Ishikawa (cell line): ENCODE results near the gene MDP1.

Experiments
- CEBPB ChIP-seq: IDR thresholded peaks from 2 replicates; pipeline ENCODE4 v1.6.1; 2012
- CREB1 ChIP-seq: IDR thresholded peaks from 2 replicates; pipeline ENCODE4 v1.6.1; 2012; ENCODE audit warnings: low read depth
- EGR1 ChIP-seq: IDR thresholded peaks from 2 replicates; pipeline ENCODE4 v1.6.1; 2012
- EP300 ChIP-seq: IDR thresholded peaks from 2 replicates; pipeline ENCODE4 v1.6.1; 2012; ENCODE audit warnings: borderline replicate concordance
- FOXM1 ChIP-seq: IDR thresholded peaks from 2 replicates; pipeline ENCODE4 v1.6.1; 2012; ENCODE audit warnings: low read depth, borderline replicate concordance
- NFIC ChIP-seq: IDR thresholded peaks from 2 replicates; pipeline ENCODE4 v1.6.1; 2012
- RAD21 ChIP-seq: IDR thresholded peaks from 2 replicates; pipeline ENCODE4 v1.6.1; 2012; ENCODE audit warnings: low read depth
- TAF1 ChIP-seq: IDR thresholded peaks from 2 replicates; pipeline ENCODE4 v1.6.1; 2012; ENCODE audit warnings: low read depth, mild to moderate bottlenecking
- TCF12 ChIP-seq: IDR thresholded peaks from 2 replicates; pipeline ENCODE4 v1.6.1; 2012; ENCODE audit warnings: low read depth
- TEAD4 ChIP-seq: IDR thresholded peaks from 2 replicates; pipeline ENCODE4 v1.6.1; 2012
- YY1 ChIP-seq: IDR thresholded peaks from 2 replicates; pipeline ENCODE4 v1.6.1; 2012; ENCODE audit warnings: low read depth
- ZBTB7A ChIP-seq: IDR thresholded peaks from 2 replicates; pipeline ENCODE4 v1.6.1; 2012; ENCODE audit warnings: low read depth
- TF ChIP-seq, protein P1 (sequence below): IDR thresholded peaks from 2 replicates; pipeline ENCODE4 v1.6.1; 2012; ENCODE audit warnings: low read depth, mild to moderate bottlenecking
- TF ChIP-seq, protein P2 (sequence below): IDR thresholded peaks from 2 replicates; pipeline ENCODE4 v1.6.1; 2012
- TF ChIP-seq, protein P3 (sequence below): IDR thresholded peaks from 2 replicates; pipeline ENCODE4 v1.6.1; 2012

The MDP1 gene

DNA sequence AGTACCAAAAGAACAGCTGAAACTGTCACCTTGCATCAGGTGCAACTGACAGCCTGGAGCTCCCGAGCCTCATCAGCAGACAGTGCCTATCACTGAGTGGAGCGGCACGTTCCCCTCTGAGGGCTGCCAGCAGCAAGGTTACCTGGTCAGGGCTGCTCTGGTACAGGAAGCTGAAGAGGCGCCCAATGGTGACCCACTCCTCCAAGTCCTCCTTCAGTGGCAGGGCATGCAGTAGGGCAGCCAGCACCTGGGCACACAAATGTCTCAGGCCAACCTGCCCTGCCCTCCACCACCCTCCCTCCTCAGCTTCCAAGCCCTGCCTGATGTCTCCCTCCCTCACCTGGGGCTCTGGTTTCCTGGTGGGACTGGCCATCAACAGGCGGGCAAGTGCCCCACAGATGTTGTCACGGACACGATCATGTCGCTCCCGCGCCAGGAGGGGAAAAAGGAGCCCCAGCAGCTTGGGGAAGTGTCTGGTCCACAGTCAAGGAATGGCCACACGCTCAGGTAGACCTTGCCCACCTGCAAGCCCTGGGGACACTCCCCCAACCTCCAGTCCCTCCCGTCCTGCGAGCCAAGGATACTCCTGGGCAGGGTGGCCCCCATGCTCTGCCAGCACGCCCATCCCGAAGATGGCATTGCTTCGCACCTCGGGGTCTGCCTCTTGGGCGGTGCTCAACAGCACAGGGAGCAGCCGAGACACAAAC is 34.3 kb downstream of the MDP1 start:
- TF ChIP-seq, protein P1, sequence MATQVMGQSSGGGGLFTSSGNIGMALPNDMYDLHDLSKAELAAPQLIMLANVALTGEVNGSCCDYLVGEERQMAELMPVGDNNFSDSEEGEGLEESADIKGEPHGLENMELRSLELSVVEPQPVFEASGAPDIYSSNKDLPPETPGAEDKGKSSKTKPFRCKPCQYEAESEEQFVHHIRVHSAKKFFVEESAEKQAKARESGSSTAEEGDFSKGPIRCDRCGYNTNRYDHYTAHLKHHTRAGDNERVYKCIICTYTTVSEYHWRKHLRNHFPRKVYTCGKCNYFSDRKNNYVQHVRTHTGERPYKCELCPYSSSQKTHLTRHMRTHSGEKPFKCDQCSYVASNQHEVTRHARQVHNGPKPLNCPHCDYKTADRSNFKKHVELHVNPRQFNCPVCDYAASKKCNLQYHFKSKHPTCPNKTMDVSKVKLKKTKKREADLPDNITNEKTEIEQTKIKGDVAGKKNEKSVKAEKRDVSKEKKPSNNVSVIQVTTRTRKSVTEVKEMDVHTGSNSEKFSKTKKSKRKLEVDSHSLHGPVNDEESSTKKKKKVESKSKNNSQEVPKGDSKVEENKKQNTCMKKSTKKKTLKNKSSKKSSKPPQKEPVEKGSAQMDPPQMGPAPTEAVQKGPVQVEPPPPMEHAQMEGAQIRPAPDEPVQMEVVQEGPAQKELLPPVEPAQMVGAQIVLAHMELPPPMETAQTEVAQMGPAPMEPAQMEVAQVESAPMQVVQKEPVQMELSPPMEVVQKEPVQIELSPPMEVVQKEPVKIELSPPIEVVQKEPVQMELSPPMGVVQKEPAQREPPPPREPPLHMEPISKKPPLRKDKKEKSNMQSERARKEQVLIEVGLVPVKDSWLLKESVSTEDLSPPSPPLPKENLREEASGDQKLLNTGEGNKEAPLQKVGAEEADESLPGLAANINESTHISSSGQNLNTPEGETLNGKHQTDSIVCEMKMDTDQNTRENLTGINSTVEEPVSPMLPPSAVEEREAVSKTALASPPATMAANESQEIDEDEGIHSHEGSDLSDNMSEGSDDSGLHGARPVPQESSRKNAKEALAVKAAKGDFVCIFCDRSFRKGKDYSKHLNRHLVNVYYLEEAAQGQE = no peak
- TF ChIP-seq CEBPB (no peak), FOXM1 (no peak), TEAD4 (no peak), YY1 (no peak), EP300 (no peak), EGR1 (no peak), NFIC (no peak), TCF12 (no peak), TAF1 (no peak), RAD21 (no peak), CREB1 (no peak), ZBTB7A (no peak)
- TF ChIP-seq, protein P2, sequence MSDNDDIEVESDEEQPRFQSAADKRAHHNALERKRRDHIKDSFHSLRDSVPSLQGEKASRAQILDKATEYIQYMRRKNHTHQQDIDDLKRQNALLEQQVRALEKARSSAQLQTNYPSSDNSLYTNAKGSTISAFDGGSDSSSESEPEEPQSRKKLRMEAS = no peak
- TF ChIP-seq, protein P3, sequence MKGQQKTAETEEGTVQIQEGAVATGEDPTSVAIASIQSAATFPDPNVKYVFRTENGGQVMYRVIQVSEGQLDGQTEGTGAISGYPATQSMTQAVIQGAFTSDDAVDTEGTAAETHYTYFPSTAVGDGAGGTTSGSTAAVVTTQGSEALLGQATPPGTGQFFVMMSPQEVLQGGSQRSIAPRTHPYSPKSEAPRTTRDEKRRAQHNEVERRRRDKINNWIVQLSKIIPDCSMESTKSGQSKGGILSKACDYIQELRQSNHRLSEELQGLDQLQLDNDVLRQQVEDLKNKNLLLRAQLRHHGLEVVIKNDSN = no peak

DNA sequence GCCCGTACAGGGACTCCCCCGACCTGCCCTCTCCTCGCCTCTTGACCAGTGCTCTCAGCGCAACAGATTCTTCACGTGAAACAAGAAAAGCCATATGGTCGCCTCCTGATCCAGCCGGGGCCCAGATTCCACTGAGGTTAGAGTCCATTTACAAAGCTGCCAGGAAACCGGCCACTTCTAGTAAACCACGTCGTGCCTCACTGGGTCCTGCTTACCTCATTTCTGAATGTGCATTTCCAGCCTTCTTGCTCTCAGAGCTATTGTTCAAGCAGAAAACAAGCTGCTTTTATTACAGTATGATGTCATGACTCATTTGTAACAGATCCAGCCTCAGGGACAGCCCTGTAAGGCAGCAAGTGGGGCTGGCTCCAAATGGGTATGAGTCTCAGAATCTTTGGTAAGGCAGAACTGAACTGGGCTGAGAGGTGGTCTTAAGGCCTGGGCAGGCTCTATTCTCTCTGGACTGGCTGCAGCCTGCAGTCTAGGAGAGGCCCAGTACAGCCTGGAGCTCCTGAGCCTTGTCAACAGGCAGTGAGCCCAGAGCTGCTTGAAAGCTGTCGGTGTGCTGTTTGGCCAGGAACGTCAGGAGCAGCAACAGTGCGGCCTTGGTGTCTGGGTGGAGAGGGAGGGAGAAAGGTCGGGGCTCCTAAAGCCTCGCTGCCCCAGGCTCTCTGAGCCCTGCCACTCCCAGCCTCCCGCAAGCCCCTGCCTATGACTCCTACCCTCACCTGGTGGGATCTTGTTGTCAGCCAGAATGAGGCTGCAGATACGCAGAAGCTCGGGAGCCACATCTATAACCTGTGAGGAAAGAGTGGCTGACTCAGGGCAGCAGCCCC is 35.7 kb downstream of the MDP1 start:
- peak; percentile 66; the same call in 1 of the 2 replicates for TF ChIP-seq CREB1
- no peak for TF ChIP-seq NFIC

DNA sequence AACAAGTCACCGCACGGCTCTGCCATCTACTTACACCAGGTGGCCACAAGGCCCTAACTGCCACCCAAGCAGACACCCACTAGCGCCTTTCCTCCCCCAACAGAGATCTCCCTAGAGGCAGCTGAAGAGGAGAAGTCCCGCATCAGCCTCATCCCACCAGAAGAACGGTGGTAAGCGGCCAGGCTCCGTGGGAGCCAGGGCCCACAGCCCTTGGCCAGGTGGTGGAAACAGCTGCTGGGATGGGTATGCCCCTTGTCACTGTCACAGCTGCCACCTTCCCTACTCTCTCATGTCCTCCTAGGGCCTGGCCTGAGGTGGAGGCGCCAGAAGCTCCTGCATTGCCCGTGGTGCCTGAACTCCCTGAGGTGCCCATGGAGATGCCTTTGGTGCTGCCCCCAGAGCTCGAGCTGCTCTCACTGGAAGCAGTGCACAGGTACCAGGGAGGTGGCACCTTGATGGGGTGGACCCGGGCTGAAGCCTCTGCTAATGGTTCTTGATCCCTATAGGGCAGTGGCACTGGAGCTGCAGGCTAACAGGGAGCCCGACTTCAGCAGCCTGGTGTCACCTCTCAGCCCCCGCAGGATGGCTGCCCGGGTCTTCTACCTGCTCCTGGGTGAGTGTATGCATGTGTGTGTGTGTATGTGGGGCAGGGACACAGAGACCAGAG is 36.4 kb downstream of the MDP1 start:
- TF ChIP-seq CEBPB = no peak
- no peak for TF ChIP-seq NFIC
- no peak for TF ChIP-seq TEAD4
- TF ChIP-seq EP300 = no peak
- TF ChIP-seq EGR1 = no peak
- no peak for TF ChIP-seq FOXM1
- TF ChIP-seq, protein P3 = no peak
- TF ChIP-seq RAD21 = no peak

DNA sequence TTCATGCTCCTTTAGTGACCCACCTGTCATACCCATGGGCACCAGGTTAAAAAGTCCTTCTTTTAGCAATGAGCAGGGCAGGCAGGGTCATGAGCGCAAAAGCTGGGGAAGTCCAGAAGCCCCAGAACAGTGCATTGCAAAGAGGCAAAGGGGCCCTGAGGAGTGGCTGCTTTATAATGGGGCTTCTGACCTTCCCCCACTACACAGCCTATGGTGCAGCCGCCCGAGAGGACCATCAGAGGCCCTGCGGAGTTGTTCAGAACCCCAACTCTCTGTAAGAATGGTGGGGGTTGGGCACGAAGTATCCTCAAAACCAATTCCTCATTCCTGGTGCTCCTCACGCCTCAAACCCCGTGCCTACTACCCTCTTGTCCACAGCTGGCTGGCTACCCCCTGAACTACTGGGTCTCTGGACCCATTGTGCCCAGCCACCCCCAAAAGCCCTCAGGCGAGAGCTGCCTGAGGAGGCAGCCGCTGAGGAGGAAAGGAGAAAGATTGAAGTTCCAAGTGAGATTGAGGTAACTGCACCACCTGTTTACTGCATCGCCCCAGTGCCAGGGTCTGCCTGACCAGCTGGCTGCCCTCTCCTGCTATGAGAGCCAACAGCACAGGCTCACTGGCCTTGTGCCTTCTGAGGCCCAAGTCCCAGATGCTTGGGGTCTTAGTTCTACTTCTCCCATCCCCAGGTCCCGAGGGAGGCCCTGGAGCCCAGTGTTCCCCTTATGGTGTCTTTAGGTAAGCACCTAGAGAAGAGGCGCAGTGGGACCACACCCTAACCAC is 37.3 kb downstream of the MDP1 start:
- TF ChIP-seq FOXM1 = no peak
- no peak for TF ChIP-seq CEBPB
- TF ChIP-seq, protein P2 = no peak
- TF ChIP-seq, protein P1 = no peak
- no peak for TF ChIP-seq NFIC
- TF ChIP-seq TEAD4 = no peak
- TF ChIP-seq EP300 = no peak
- no peak for TF ChIP-seq YY1
- TF ChIP-seq TCF12 = no peak
- no peak for TF ChIP-seq ZBTB7A
- no peak for TF ChIP-seq TAF1
- no peak for TF ChIP-seq EGR1
- TF ChIP-seq, protein P3 = no peak
